T-helper 9 cell (primary cell): ENCODE results near the gene METTL21A.
"Not testable (repeated sequence)": the region's sequence is repeated elsewhere in the genome, so short reads cannot be mapped to it uniquely, and the experiment has no call there.

Source experiments
- DNase-seq: peaks from one replicate; pipeline ENCODE4 v3.0.0-alpha.2; 2020
- total RNA-seq, 2 donors: gene quantifications; one replicate each; lab custom pipeline; 2026; lab: John Stamatoyannopoulos, UW

The METTL21A gene
- 14.9 to 16.7 reads per million in 2 donors for total RNA-seq

GRCh38 chr2:207625014-207625907 lies at the start of gene METTL21A:
METTL21A (minus strand) TSS chr2:207625394; CDS start chr2:207624375, 1,019 bp downstream.
- peak; percentile 94 for DNase-seq

GRCh38 chr2:207674826-207675225 lies 49.6 kb upstream of the METTL21A start:
- DNase-seq, result no peak

- no peak for DNase-seq
Measured at GRCh38 chr2:207674266-207674774, 49.1 kb upstream of the METTL21A start.

- DNase-seq, result no peak
Measured at GRCh38 chr2:207673431-207673830, 48.2 kb upstream of the METTL21A start.

- no peak for DNase-seq
Measured at GRCh38 chr2:207670887-207671286, 45.7 kb upstream of the METTL21A start.

- no peak for DNase-seq
Measured at GRCh38 chr2:207663870-207664545, 38.8 kb upstream of the METTL21A start.

- DNase-seq, result no peak
Measured at GRCh38 chr2:207662203-207662602, 37.0 kb upstream of the METTL21A start.

- no peak for DNase-seq
Measured at GRCh38 chr2:207660994-207661393, 35.8 kb upstream of the METTL21A start.

- no peak for DNase-seq
Measured at GRCh38 chr2:207658156-207658555, 33.0 kb upstream of the METTL21A start.

GRCh38 chr2:207655000-207655399 lies 29.8 kb upstream of the METTL21A start:
- DNase-seq, result no peak

- not testable (repeated sequence) for DNase-seq
Measured at GRCh38 chr2:207646582-207646981, 21.4 kb upstream of the METTL21A start.

GRCh38 chr2:207643892-207644291 lies 18.7 kb upstream of the METTL21A start:
- no peak for DNase-seq

- DNase-seq, result no peak
Measured at GRCh38 chr2:207640661-207641060, 15.5 kb upstream of the METTL21A start.

GRCh38 chr2:207640160-207640559 lies 15.0 kb upstream of the METTL21A start:
- DNase-seq, result no peak

- not testable (repeated sequence) for DNase-seq
Measured at GRCh38 chr2:207639288-207639687, 14.1 kb upstream of the METTL21A start.

GRCh38 chr2:207635468-207636200 lies 10.4 kb upstream of the METTL21A start:
- DNase-seq, result no peak

- no peak for DNase-seq
Measured at GRCh38 chr2:207633686-207634085, 8.5 kb upstream of the METTL21A start.

GRCh38 chr2:207632575-207633493 lies 7.6 kb upstream of the METTL21A start:
- no peak for DNase-seq

- DNase-seq, result no peak
Measured at GRCh38 chr2:207630491-207630890, 5.3 kb upstream of the METTL21A start.

- no peak for DNase-seq
Measured at GRCh38 chr2:207629553-207629952, 4.4 kb upstream of the METTL21A start.

GRCh38 chr2:207624185-207625013 lies 795 bp downstream of the METTL21A start:
- DNase-seq, result peak; percentile 48
